Body of pancreas (tissue), 4 donors: ENCODE measurements around the gene CPSF4L. TPM values are rescaled to one million over a fixed set of nuclear protein-coding genes. Genes with fewer than 3 reads are reported as not detected.

Experiments
- ATAC-seq: fragments of 150-250 bp; one replicate; pipeline ENCODE4 v1.9.1; 2016
- DNase-seq, 4 donors: peaks; one replicate each; pipeline ENCODE4 v3.0.0-alpha.2; 2019
- H3K27ac ChIP-seq, 4 donors: fragments of 200-600 bp; sonication (generic); 1 replicate in 3 of 4; 2 replicates in 1 of 4; pipeline versions ENCODE4 v1.5.1 to v1.6.1; 2016 to 2019; ENCODE audit warnings: mild to moderate bottlenecking in 1 of 4, mixed read lengths in 1 of 4, moderate library complexity in 1 of 4
- H3K27me3 ChIP-seq, 2 donors: fragments of 200-600 bp; sonication (generic); one replicate each; pipeline ENCODE4 v1.6.0; 2016; ENCODE audit warnings: mild to moderate bottlenecking in 1 of 2
- H3K36me3 ChIP-seq, 2 donors: fragments of 200-600 bp; sonication (generic); replicated peaks in 1 of 2; 2 replicates each; pipeline ENCODE4 v1.5.1; 2016; ENCODE audit warnings: low read depth in 2 of 2; ENCODE audit not compliant: insufficient read depth in 1 of 2
- H3K4me1 ChIP-seq: fragments of 200-600 bp; sonication (generic); one replicate; pipeline ENCODE4 v1.6.0; 2016
- H3K4me3 ChIP-seq, 2 donors: fragments of 200-600 bp; sonication (generic); 1 replicate in 1 of 2; 2 replicates in 1 of 2; pipeline ENCODE4 v1.5.1; 2016 to 2019
- H3K9me3 ChIP-seq, 3 donors: fragments of 200-600 bp; sonication (generic); 1 replicate in 2 of 3; 2 replicates in 1 of 3; pipeline ENCODE4 v1.5.1; 2016
- POLR2A ChIP-seq, 3 donors: fragments of 450-650 bp; IDR thresholded peaks; one replicate each; pipeline ENCODE4 v1.6.1; 2016; ENCODE audit warnings: antibody characterized with exemption in 3 of 3, mild to moderate bottlenecking in 2 of 3
- WGBS, 2 donors: methylation state at CpG; one replicate each; pipeline ENCODE4 v1.1.5; 2017; 5-methylcytosine and 5-hydroxymethylcytosine counted together
- intact Hi-C: fragments of 100-400 bp; cut with DNase I; formaldehyde crosslinking; loops from one replicate; pipeline ENCODE4 v1.15.1; 2023
- total RNA-seq, 2 donors: library from RNA; depleted of rRNA; stranded (reverse); fragments of >200 nt; gene quantifications; one replicate each; pipeline ENCODE4 v1.1.0, GENCODE V29; 2016
- TF ChIP-seq, protein P1 (sequence below), 7 experiments: fragments of 450-650 bp in 4 of 7; fragments of 200-600 bp in 3 of 7; sonication (generic) in 3 of 7; IDR thresholded peaks; one replicate each; pipeline ENCODE4 v1.5.1; 2016 to 2019; ENCODE audit warnings: antibody characterized with exemption in 7 of 7

The CPSF4L gene
- total RNA-seq, 2 donors from 2014 or later = not detected

DNA sequence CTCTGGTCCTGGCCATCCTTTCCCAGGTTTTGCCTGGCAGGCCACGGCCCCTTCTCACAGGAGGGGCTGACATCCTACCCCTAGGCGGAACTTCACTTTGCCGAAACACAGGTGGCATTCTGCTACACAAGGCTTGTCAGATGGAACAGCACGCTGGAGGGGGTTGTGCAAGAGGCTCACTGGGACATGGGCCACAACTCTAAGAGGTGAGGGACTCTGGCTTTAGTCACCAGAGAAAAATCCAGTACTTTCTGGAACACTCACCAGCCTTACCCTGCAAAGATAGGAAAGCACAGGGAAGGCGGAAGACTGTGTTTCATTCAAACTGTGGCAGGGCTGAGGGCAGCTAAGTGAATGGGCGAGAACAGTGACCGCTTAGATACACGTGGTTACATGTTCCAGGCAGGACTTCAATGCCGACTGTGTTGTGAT lies 31.8 kb upstream of the CPSF4L start:
- WGBS, 2 donors = 19 to 25% methylated on average over 9 of the region's 9 CpGs
- peak; percentile 85 to 94 (median 93) for DNase-seq
- intact Hi-C loops = no loop called here
- H3K4me1 ChIP-seq = peaks cover 96% of the 10 kb centered on the region
- H3K4me3 ChIP-seq = no peak overlapping the region
- ATAC-seq = peak; percentile 82
- peak overlapping the region; percentile 87 to 92 (median 91) for H3K27ac ChIP-seq
- H3K36me3 ChIP-seq = no peaks in the 10 kb centered on the region
- peak in 2 of 3 donors; percentile 27 to 32 for TF ChIP-seq POLR2A (IDR thresholded peaks at IDR 0.05)
- TF ChIP-seq, protein P1, sequence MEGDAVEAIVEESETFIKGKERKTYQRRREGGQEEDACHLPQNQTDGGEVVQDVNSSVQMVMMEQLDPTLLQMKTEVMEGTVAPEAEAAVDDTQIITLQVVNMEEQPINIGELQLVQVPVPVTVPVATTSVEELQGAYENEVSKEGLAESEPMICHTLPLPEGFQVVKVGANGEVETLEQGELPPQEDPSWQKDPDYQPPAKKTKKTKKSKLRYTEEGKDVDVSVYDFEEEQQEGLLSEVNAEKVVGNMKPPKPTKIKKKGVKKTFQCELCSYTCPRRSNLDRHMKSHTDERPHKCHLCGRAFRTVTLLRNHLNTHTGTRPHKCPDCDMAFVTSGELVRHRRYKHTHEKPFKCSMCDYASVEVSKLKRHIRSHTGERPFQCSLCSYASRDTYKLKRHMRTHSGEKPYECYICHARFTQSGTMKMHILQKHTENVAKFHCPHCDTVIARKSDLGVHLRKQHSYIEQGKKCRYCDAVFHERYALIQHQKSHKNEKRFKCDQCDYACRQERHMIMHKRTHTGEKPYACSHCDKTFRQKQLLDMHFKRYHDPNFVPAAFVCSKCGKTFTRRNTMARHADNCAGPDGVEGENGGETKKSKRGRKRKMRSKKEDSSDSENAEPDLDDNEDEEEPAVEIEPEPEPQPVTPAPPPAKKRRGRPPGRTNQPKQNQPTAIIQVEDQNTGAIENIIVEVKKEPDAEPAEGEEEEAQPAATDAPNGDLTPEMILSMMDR (IDR thresholded peaks at IDR 0.05) = peak in 1 of 7 experiments; percentile 21
- H3K9me3 ChIP-seq = no peaks in the 10 kb centered on the region
- no peaks in the 10 kb centered on the region for H3K27me3 ChIP-seq

DNA sequence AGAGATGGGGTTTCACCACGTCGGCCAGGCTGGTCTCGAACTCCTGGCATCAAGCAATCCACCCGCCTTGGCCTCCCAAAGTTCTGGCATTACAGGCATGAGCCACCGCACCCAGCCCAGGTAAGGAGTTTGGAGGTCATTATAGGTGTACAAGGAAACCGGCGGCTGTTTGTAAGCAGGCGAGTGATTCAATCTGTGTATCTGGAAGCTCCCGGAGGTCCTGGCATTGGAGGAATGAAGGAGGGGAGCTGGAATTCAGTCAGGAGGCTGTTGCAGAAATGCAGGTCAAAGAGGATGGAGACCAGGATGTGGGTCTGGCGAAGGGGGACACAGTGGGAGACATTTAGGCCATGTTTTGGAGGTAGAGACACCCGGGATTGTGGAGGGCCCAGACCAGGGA lies 31.4 kb upstream of the CPSF4L start:
- Histone ChIP-seq H3K4me3 (no peak overlapping the region), H3K27me3 (no peaks in the 10 kb centered on the region), H3K27ac (peak overlapping the region; percentile 87 to 92 (median 91)), H3K4me1 (peaks cover 96% of the 10 kb centered on the region), H3K9me3 (no peaks in the 10 kb centered on the region), H3K36me3 (no peaks in the 10 kb centered on the region)
- WGBS, 2 donors = 34 to 35% methylated on average over 11 of the region's 11 CpGs
- TF ChIP-seq, protein P1 (IDR thresholded peaks at IDR 0.05) = no peak
- TF ChIP-seq POLR2A (IDR thresholded peaks at IDR 0.05) = no peak
- peak in 3 of 4 donors; percentile 54 to 59 (median 56) for DNase-seq
- no peak for ATAC-seq
- intact Hi-C loops = no loop called here

DNA sequence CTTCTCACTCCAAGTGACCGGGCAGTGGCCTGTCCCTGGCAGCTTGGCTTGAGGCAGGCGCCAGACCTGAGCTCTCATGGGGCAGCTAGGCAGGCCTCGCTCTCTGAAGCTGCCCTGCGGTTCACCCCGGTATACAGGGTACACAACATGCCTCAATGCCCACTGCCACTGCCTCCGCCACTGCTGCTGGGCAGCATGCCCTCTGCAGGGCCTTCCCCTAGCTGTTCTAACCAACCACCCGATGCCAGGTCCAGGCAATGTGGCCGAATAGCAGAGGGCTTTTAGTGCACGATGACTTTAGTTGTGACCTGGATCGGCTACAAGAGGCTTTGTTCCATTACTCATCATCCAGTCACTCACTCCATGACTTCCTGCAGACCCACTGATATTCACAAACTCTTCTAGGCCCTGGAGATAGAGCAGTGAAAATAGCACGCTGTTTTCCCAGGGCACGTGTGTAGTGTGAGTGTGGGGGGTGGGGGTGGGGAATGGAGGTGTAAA lies 30.4 kb upstream of the CPSF4L start:
- no peaks in the 10 kb centered on the region for H3K36me3 ChIP-seq
- no peaks in the 10 kb centered on the region for H3K27me3 ChIP-seq
- peak; percentile 46 to 66 (median 61) for DNase-seq
- WGBS, 2 donors = 3 to 23% methylated on average over 6 to 12 of the region's 12 CpGs
- peak overlapping the region; percentile 87 to 92 (median 91) for H3K27ac ChIP-seq
- no peak overlapping the region for H3K4me3 ChIP-seq
- intact Hi-C loops = no loop called here
- peak in 1 of 3 donors; percentile 6 for TF ChIP-seq POLR2A (IDR thresholded peaks at IDR 0.05)
- TF ChIP-seq, protein P1 (IDR thresholded peaks at IDR 0.05) = no peak
- ATAC-seq = no peak
- H3K9me3 ChIP-seq = no peaks in the 10 kb centered on the region
- H3K4me1 ChIP-seq = peaks cover 98% of the 10 kb centered on the region

DNA sequence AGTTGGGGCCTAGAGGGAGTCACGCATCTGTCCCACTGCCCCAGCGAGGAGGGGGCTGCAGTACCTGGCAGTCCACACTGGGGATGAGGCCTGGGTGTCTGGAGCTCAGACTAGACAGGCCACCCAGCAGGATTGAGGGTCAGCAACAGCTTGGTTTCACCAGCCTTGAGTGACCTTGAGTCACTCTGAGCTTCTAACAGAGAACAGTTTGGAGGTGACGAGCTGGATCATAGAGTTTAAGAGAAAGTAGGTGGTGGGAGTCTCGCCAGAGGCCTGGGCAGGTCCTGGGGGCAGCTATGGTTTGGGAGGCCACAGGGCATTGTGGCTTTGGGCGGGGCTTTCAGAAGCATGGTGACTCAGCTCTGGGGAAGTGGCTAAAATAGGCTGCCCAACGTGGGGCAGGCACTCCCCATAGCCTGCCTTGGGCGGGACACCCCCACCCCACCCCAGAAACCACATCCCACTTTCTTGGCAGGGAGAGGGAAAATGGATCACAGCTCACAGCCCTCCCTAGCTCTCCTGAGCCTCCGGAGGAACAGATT lies 29.7 kb upstream of the CPSF4L start:
- Histone ChIP-seq H3K4me3 (no peak overlapping the region), H3K36me3 (no peaks in the 10 kb centered on the region)
- intact Hi-C loops = no loop called here

More for the DNA sequence above, 29.7 kb upstream of the CPSF4L start:
- WGBS, 2 donors = 28 to 50% methylated on average over 2 to 8 of the region's 8 CpGs
- peak overlapping the region; percentile 87 to 92 (median 91) for H3K27ac ChIP-seq
- no peaks in the 10 kb centered on the region for H3K9me3 ChIP-seq
- TF ChIP-seq POLR2A (IDR thresholded peaks at IDR 0.05) = peak in 1 of 3 donors; percentile 2
- TF ChIP-seq, protein P1 (IDR thresholded peaks at IDR 0.05) = no peak
- H3K27me3 ChIP-seq = no peaks in the 10 kb centered on the region
- DNase-seq (peak; percentile 51 to 77 (median 67)), ATAC-seq (peak; percentile 9)
- peaks cover 98% of the 10 kb centered on the region for H3K4me1 ChIP-seq
